Globus pallidus (tissue), 1 donor: Measurements from ENCODE around the gene STAM2.
"Not testable (repeated sequence)": the region's sequence is repeated elsewhere in the genome, so short reads cannot be mapped to it uniquely, and the experiment has no call there.

ENCODE experiments used
- DNase-seq: peaks from one replicate; pipeline ENCODE4 v3.0.0-alpha.2; 2015; ENCODE audit warnings: low spot score

STAM2 gene

DNA sequence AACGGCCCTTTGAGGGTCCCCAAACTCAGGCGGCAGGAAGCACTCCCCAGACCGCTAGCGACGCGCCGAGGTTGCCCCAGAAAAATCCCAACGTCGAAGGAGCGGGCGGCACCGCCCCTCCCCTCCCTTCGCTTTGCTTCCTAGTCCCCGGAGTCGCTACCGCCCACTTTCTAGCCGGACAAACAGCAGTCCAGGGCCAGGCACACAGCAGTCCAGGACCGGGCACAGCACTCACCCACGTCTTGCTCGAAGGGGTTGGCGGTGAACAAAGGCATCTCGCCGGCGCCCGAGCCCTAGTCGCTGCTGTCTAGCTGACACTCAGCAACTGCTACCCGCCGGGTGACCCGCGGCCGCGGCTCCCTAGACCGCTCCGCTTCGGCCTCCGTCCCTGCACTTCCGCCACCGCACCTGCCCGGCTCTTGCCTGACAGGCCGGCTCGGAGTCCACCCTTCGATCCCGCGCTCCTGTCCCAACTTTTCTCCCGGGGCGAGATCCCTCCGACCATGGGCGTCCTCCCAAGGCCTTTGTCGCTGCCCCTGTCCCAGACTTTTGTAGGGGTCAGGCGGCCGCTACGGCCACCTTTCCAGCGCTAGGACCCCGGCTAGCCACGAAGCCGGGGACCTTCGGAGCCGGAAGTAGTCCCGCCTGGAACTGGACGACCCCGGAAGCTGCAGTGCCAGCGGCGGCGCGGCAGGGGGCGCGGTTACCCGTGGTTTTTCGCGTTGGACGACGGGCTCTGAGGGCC is at the start of gene STAM2:
TSS of gene STAM2 (minus strand) at position 396 of the 745 bp plus-strand sequence. CDS start at position 275, 121 bp downstream.
- peak; percentile 90 for DNase-seq

DNA sequence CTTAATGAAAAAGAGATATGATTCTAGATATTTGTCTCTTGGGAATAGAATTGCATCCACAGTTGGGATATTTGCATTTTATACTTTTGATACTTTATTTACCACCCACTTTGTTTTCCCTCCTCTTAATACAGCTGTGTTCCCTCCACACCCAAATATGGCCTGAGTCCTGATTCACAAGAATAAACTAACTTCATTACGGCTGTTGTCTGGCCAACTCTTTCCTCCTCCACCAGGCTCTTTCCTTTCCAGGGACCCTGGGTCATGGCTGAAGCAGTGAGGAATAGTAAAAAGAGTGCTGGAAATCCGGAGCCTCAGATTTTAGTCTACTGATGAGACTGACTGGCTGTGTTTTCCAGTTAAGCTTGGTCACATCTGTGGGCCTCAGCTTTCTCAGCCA is 48.4 kb upstream of the STAM2 start:
- no peak for DNase-seq

DNA sequence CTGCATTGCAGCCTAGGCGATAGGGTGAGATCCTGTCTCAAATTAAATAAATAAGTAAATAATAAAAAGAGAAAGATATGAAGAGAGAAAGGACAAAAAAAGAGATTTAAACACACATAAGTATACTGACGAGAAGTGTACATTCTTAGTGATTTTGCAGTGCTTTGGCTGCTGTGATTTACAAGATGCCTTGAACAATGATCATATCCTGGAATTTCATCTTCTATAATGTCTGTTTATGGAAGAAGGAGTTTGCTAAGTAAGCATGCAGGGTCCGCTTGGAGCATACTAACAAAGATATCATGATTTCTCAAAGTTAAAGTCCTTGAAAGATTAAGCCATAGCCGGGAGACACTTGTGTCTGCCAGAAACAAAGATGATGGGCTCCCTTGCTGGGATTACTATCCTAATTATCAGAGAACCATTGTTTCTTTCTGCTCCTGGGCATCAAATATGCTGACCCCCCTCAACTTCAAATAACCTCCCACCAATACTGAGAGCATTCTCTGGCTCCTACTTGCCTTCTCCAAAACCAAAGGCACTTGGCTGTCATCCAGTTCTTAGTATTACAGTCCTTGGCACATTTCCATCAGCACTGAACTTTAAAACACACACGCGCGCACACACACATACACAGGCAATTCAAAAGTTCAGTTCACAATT is 47.5 kb upstream of the STAM2 start:
- peak; percentile 58 for DNase-seq

DNA sequence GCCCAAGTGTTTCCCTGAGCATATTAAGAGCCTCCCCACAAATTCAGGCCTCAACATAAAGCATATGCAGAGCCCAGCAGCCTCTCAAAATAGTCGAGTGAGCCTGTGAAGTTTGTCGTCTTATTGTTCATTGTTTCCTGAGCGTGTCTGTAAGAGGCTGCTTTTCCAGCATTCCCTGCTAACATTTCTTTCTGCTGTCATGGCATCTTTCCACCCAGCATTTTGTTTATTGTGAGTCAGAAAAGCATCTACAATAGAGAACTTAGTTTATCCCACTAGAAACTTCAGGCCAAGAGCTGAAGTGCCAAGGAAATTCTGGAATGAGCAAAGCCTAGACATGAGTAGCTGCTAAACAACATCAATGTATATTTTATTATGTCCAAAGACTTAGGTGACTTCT is 46.3 kb upstream of the STAM2 start:
- peak; percentile 69 for DNase-seq

DNA sequence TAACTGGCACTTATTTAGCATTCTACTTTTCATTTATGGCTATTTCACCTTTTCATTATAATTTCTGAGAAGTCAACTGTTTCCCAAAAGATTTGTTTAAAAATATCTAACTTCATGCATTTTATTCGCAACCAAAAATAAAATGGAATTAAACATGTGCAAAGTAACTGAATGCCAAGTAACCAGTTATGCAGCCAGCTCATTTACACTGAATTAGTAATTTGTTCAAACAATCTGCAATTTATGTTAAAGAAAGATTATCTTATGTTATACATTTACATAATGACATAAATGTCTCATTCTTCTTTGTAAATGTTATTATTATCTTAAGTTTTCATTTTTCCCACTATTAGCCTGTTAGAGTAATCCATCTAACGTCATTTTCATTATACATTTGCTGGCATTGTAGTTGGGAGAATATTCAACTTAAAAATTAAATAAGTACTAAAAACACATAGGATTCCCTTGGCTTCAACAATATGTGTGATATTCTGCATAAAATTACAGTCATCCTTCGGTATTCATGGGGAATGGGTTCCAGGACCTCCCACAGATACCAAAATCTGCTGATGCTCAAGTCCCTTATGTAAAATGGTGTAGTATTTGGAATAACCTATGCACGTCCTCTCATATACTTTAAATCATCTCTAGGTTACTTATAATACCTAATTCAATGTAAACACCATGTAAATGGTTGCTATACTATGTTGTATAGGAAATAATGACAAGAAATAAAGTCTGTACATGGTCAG is 43.7 kb upstream of the STAM2 start:
- DNase-seq = no peak

DNA sequence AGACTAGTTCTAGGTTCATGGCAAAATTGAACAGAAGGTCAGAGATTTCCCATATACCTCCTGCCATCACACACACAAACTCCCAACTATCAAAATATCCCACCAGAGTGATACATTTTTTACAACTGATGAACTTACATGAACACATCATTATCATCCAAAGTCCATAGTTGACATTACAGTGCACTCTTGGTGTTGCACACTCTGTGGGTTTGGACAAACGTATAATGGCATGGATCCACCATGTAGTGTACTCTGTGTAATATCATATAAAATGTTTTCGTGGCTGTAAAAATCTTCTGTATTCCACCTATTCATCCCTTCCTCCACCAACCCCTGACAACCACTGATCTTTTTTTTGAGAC is 25.9 kb upstream of the STAM2 start:
- no peak for DNase-seq

DNA sequence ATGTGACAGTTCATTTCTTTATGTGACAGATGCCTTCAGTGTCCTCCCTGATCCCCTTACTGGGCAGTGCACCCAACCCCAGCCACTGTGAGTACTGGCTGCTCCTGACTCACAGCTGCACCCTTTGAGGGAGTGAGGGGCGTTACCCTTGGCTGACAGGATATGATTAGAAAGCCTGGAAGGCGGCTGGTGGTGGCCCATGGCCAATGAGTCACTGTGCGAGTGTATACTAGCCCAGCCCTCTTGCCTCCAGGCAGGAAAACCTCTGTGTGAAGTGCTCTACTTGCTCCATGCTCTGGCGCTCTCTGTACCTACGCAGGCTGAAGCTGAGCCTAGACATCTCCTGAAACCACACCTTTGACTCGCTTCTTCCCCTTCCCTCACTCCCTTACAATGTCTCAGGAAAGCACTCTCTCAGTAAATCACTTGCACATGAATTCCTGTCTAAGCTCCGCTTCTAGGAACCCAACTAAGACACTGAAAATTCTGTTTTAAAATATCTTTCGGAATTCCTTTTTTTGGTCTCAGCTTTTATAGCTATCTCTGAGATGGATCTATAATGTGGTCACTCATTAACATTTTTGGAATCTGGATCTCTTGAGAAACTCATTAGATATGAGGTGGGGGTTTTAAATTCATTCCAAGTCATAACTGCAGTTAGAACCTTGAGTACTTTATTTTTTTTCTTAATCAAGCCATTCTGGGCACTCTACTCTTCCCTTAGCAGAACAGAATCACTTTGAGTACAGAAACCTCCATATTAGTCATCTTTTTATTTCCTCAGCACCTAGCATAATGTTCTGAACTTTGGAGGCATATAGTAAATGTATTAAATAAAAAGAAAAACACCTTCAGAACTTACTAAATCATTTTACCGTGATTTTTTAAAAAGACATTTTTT is 25.3 kb upstream of the STAM2 start:
- no peak for DNase-seq

DNA sequence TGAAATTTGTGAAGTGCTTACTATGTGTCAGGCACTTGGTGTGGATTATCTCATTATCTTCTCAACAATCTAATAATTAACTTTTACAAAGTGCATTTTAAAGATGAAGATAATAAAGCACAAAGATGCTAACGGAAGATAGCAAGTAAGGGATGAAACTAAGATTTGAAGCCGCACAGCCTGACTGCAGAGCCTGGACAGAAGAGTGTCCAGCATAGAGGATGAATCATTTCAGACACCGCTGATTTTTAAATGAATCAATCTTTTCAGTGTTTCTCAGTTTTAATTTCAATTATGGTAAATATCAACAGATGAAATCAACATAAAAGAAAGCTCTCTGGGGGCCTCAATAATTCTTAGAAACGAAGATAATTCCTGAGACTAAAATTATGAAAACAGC is 24.5 kb upstream of the STAM2 start:
- DNase-seq = no peak

DNA sequence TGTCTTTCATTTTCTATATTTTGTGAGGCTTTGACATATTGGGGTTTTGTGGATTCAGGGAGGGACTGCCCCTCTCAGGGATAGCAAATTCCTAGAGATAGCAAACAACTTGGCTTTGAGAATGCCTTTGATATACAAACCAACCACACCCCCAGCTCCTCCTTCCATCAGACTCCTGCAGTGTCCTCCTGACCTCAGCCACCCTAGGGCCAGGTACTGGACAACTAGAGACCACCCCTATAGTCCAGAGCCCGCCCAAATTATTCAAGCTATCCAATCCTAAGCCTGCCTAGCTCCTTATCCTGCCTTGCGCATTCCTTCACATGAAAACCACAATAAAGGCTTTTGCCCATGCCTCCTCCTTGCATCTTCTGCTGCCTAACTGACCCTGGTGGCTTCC is 22.9 kb upstream of the STAM2 start:
- DNase-seq = no peak

DNA sequence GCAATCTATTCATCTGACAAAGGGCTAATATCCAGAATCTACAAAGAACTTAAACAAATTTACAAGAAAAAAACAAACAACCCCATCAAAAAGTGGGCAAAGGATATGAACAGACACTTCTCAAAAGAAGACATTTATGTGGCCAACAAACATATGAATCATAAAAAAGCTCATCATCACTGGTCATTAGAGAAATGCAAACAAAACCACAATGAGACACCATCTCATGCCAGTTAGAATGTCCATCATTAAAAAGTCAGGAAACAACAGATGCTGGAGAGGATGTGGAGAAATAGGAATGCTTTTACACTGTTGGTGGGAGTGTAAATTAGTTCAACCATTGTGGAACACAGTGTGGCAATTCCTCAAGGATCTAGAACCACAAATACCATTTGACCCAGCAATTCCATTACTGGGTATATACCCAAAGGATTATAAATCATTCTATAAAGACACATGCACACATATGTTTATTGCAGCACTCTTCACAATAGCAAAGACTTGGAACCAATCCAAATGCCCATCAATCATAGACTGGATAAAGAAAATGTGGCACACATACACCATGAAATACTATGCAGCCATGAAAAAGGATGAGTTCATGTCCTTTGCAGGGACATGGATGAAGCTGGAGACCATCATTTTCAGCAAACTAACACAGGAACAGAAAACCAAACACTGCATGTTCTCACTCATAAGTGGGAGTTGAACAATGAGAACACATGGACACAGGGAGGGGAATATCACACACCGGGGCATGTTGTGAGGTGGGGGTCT is 22.1 kb upstream of the STAM2 start:
- not testable (repeated sequence) for DNase-seq

DNA sequence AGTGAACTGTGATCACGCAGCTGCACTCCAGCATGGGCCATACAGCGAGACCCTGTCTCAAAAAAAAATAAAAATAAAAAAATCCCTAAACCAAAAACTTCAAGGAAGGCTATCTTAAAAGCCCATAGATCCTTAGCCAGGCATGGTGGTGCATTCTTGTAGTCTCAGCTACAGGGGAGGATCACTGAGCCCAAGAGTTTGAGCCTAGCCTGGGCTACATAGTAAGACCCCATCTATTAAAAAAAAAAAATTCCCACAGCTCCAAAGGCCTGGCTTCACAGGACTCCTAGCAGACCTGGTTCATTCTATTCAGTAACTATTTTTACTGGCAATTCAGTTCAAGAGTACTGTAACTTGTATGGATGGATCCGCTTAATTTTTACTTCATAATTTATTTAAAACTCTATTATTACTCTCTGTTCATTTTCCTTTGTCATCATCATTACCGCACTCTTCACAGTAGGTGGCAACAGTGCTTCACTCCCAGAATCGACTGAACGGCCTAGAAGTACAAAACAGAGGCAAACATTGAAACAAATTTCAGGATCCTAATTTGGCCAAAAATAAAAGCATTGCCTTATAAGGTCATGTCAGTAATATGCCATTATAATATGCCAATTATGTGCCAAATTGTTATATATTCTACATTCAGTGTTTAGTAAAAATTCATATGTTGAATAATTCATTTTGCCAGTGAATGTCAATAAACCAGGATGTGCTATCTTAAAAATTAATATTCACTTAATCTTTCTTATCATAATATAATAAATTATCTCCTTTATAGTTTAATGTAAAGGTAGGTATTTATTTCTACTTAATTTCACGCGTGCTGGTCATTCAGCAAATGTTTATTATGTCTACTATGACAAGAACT is 14.3 kb upstream of the STAM2 start:
- DNase-seq = peak; percentile 74

DNA sequence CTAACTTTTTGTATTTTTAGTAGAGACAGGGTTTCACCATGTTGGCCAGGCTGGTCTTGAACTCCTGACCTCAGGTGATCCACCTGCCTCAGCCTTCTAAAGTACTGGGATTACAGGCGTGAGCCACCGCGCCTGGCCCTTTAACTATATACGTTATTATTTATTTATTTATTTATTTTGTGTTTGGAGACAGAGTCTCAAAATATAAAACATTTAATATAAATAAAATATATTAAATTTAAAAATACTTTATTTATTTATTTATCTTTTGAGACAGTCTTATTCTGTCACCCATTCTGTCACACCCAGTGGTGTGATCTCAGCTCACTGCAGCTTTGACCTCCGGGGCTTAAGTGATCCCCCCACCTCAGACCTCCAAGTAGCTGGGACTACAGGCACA is 11.2 kb upstream of the STAM2 start:
- not testable (repeated sequence) for DNase-seq

DNA sequence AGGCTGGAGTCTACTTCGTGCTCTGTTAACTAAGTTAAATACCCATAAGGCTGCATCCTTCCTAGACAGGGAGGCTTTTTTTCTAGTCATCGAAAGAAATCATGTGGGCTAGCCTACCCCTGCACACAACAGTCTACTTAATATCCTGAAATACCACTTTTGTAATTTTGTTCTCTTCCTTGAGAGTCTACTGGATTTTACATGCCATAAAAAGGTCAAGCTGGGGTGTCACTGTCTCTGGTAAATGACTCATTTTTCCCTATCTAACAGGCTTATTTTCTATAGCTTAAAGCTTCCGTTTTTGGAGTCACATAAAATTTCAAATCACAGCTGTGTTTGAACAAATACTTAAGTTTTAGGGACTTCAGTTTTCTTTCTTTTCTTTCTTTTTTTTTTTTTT is 10.7 kb upstream of the STAM2 start:
- no peak for DNase-seq

DNA sequence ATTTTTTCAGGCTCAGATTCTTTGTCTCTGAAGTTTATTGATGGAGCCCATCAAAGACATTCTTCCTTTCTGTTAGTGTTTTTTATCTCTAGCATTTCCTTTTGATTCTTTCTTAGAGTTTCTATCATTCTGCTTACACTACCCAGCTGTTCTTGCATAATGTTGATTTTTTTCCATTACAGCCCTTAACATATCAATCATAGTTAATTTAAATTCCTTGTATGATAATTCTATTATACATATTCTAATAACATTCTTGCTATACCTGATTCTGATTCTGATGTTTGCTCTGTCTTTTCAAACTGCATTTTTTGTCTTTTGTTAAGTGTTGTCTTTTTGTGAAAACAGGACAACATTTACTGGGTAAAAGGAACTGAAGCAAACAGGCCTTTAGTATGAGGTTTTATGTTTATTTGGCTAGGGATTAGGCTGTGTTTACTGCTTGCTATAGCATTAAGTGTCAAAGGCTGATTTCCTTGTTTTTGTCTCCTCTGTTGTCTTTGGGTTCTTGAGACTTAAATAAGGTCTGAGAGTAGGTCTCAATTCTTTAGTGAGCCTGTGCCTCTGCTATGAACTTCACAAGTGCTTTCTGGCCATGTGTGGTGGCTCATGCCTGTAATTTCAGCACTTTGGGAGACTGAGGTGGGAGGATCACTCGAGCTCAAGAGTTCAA is 8.0 kb upstream of the STAM2 start:
- no peak for DNase-seq

DNA sequence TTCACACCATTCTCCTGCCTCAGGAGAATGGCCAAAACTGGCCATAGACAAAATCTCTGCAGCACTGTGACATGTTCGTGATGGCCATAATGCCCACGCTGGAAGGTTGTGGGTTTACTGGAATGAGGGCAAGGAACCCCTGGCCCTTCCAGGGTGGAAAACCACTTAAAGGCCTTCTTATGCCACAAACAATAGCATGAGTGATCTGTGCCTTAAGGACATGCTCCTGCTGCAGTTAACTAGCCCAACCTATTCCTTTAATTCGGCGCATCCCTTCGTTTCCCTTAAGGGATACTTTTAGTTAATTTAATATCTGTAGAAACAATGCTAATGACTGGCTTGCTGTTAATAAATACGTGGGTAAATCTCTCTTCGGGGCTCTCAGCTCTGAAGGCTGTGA is 2.1 kb upstream of the STAM2 start:
- not testable (repeated sequence) for DNase-seq

DNA sequence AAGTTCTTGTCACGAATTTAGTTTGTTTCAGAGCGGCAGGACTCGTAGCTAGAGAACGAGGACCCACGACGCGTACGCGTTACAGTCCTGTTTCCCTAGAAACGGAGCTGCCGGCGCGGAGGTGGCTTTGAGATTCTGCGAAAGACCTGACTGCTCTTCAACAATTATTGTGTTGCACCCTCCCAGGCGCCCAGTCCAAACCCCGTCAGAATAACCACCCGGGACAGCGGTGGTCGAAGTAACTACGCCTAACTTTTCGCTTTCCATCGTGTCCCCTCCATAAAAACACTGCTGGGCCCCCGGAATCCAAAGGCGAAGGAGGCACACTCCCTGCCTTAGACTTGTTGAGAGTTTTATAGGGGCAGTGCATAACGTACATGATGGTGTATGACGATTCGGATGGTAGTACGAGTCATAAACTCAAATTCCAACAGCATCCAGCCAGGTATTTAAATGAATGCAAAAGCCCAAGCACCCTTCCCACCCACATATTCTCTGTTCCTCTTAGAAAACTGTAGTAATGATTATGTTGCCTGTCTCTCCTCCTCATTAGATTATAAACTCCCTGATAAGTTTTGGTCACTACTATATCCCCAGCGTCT is 651 bp upstream of the STAM2 start:
- no peak for DNase-seq

DNA sequence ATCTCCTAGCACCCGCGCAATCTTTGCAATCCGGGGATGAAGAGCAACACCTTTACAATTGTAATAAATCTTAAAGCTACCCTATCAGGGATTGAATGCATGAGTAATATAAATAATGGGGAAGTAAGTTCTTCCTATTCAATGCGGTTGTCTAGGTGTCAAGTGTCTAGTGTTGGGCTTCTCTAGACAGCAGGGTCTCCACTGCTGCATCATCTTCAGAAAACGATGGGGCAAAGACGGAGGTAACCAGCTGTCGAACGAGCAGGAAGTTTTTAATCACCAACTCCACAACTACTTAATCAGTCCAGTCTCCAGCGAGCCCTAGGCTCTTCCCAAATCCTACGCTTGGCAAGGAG is 573 bp downstream of the STAM2 start:
- no peak for DNase-seq

DNA sequence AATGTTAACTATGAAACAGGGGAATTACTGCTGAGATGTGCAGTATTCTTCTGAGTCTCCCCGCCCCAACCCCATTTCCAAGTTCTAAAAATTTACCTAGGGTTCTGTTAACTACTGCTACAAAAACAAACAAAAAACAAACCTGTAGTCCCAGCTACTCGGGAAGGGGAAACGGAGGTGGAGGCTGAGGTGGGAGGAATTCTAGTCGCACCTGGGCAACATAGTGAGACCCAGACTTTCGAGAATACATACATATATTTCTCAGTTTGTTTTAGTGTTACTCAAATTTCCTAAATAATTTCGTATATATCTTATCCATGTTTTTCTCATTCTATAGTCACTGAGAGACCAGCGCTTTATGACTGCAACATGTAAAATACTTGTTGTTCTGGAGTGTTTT is 989 bp downstream of the STAM2 start:
- DNase-seq = no peak

DNA sequence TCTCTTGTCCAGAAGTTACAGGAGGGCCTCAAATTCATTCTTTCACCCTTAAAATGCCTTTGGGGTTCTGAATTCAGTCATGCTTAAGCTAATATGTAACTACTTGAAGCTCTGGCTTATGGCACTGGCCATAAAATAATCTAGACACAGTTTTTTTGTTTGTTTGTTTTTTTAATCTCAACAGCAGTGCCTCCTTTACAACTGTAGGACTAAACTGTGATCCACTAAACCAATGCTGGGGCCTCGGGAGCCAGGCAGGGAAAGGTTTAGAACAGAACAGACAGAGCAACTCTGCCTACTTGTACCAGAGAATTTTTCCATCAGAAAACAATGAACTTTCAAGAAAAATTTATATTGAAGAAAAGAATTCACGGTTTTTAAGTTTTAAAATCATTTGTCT is 1.7 kb downstream of the STAM2 start:
- DNase-seq = no peak
